PFSK-1 (cell line): Measurements from ENCODE around the gene BNC2.

Experiments
- POLR2AphosphoS5 ChIP-seq: IDR thresholded peaks from 2 replicates; pipeline ENCODE4 v1.6.1; 2012; ENCODE audit warnings: low read depth, mild to moderate bottlenecking, control low read depth, low read length, moderate library complexity
- TAF1 ChIP-seq: IDR thresholded peaks from 2 replicates; pipeline ENCODE4 v1.6.1; 2012; ENCODE audit warnings: low read length, control low read depth, borderline replicate concordance; ENCODE audit not compliant: insufficient read depth
- TF ChIP-seq, protein P1 (sequence below), 2 experiments: IDR thresholded peaks; 2 replicates each; pipeline versions ENCODE4 v1.6.1 to v1.8.0; 2011 to 2012; ENCODE audit warnings: low read depth in 2 of 2, low read length in 2 of 2, control low read depth in 1 of 2, inconsistent platforms in 1 of 2, mild to moderate bottlenecking in 1 of 2, moderate library complexity in 1 of 2; ENCODE audit not compliant: insufficient read depth in 1 of 2

DNA sequence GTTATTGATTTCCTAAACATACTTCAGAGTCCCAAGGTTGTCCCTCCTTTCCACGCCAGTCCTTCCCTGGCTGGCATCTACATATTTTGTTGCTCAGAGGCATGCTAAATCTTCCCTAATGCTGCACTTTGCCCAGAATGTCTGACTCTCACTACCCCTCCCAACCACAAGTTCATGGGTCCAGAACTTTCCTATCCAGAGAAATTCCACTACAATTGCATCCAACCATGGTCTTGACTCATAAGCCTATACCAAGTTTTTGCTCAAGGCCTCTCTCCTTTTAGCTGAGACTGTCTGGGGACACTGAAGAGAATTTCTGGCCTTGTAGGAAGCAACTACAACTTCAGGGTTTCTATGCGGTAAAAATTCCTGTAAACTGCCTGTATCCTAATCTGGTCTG is 206.3 kb downstream of the BNC2 start:
- TF ChIP-seq POLR2AphosphoS5 (no peak), TAF1 (no peak)
- TF ChIP-seq, protein P1, sequence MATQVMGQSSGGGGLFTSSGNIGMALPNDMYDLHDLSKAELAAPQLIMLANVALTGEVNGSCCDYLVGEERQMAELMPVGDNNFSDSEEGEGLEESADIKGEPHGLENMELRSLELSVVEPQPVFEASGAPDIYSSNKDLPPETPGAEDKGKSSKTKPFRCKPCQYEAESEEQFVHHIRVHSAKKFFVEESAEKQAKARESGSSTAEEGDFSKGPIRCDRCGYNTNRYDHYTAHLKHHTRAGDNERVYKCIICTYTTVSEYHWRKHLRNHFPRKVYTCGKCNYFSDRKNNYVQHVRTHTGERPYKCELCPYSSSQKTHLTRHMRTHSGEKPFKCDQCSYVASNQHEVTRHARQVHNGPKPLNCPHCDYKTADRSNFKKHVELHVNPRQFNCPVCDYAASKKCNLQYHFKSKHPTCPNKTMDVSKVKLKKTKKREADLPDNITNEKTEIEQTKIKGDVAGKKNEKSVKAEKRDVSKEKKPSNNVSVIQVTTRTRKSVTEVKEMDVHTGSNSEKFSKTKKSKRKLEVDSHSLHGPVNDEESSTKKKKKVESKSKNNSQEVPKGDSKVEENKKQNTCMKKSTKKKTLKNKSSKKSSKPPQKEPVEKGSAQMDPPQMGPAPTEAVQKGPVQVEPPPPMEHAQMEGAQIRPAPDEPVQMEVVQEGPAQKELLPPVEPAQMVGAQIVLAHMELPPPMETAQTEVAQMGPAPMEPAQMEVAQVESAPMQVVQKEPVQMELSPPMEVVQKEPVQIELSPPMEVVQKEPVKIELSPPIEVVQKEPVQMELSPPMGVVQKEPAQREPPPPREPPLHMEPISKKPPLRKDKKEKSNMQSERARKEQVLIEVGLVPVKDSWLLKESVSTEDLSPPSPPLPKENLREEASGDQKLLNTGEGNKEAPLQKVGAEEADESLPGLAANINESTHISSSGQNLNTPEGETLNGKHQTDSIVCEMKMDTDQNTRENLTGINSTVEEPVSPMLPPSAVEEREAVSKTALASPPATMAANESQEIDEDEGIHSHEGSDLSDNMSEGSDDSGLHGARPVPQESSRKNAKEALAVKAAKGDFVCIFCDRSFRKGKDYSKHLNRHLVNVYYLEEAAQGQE (IDR thresholded peaks at IDR 0.05; ENCODE audit: insufficient read depth in 1 of 2, low read depth in 2 of 2, low read length in 2 of 2), result no peak
